Natural killer cell treated with Interleukin-12 subunit alpha and Interleukin-12 subunit beta and Interleukin-15 and Interleukin-18, amount 100 ng/mL, for 72 hours (primary cell): Measurements from ENCODE around the gene MPHOSPH6. TPM values are rescaled to one million over a fixed set of nuclear protein-coding genes. Genes with fewer than 3 reads are reported as not detected.
"Not testable (repeated sequence)": the region's sequence is repeated elsewhere in the genome, so short reads cannot be mapped to it uniquely, and the experiment has no call there.

ENCODE experiments used
- ATAC-seq, 2 donors: fragments of 150-1000 bp; cut with Tn5 transposase in 1 of 2; sonication (Bioruptor Pico), chemical (Tn5 transposase) in 1 of 2; 2 replicates each; pipeline ENCODE4 v1.10.0; 2021
- DNase-seq: peaks from one replicate; pipeline ENCODE4 v3.0.0; 2022; ENCODE audit warnings: low spot score
- H3K27ac Mint-ChIP-seq, 2 donors: 1 replicate in 1 of 2; 2 replicates in 1 of 2; pipeline ENCODE4 v1.8.0; 2022; ENCODE audit warnings: mixed read lengths in 2 of 2, mild to moderate bottlenecking in 1 of 2, moderate library complexity in 1 of 2
- H3K27me3 Mint-ChIP-seq, 2 donors: 1 replicate in 1 of 2; 2 replicates in 1 of 2; pipeline ENCODE4 v1.8.0; 2022; ENCODE audit warnings: mixed read lengths in 2 of 2
- H3K36me3 Mint-ChIP-seq: one replicate; pipeline ENCODE4 v1.8.0; 2022; ENCODE audit warnings: mixed read lengths
- H3K4me1 Mint-ChIP-seq, 2 donors: 1 replicate in 1 of 2; 2 replicates in 1 of 2; pipeline ENCODE4 v1.8.0; 2022; ENCODE audit warnings: low read depth in 2 of 2, mixed read lengths in 2 of 2, mild to moderate bottlenecking in 1 of 2
- H3K4me3 Mint-ChIP-seq: one replicate; pipeline ENCODE4 v1.8.0; 2022; ENCODE audit warnings: mixed read lengths
- H3K9me3 Mint-ChIP-seq: 2 replicates; pipeline ENCODE4 v1.8.0; 2022; ENCODE audit warnings: mixed read lengths
- total RNA-seq, 2 donors: library from RNA; stranded (reverse); gene quantifications; one replicate each; pipeline ENCODE4 v1.2.3, GENCODE V29; 2022

Gene MPHOSPH6
- total RNA-seq, 2 donors from 2014 or later = 38.2 to 44.5 TPM

GRCh38 chr16:82152641-82153112 lies 17.3 kb downstream of the MPHOSPH6 start:
- H3K27ac Mint-ChIP-seq = peak overlapping the region in 1 of 2 donors; percentile 66
- H3K36me3 Mint-ChIP-seq = peaks cover 15% of the 10 kb centered on the region
- no peak for ATAC-seq
- H3K9me3 Mint-ChIP-seq = no peaks in the 10 kb centered on the region
- no peaks in the 10 kb centered on the region for H3K27me3 Mint-ChIP-seq
- DNase-seq = no peak
- H3K4me1 Mint-ChIP-seq = peaks cover 5 to 7% of the 10 kb centered on the region in 2 donors
- no peak overlapping the region for H3K4me3 Mint-ChIP-seq

- Mint-ChIP-seq H3K27me3 (no peaks in the 10 kb centered on the region), H3K4me3 (no peak overlapping the region), H3K9me3 (no peaks in the 10 kb centered on the region), H3K4me1 (peaks cover under 1 to 2% of the 10 kb centered on the region in 2 donors), H3K36me3 (peaks cover 16% of the 10 kb centered on the region), H3K27ac (no peak overlapping the region)
- DNase-seq (no peak), ATAC-seq (no peak)
These were observed 17.8 kb downstream of the MPHOSPH6 start for GRCh38 chr16:82152196-82152595.

- Mint-ChIP-seq H3K27me3 (no peaks in the 10 kb centered on the region), H3K9me3 (no peaks in the 10 kb centered on the region), H3K27ac (no peak overlapping the region), H3K4me3 (no peak overlapping the region), H3K4me1 (no peaks in the 10 kb centered on the region), H3K36me3 (peaks cover 24% of the 10 kb centered on the region)
- ATAC-seq = no peak
- no peak for DNase-seq
These were observed 19.5 kb downstream of the MPHOSPH6 start for GRCh38 chr16:82150549-82150948.

GRCh38 chr16:82149536-82149935 lies 20.5 kb downstream of the MPHOSPH6 start:
- Mint-ChIP-seq H3K9me3 (no peaks in the 10 kb centered on the region), H3K36me3 (peaks cover 27% of the 10 kb centered on the region), H3K27me3 (no peaks in the 10 kb centered on the region), H3K27ac (no peak overlapping the region), H3K4me3 (no peak overlapping the region), H3K4me1 (no peaks in the 10 kb centered on the region)
- no peak for ATAC-seq
- DNase-seq = no peak

GRCh38 chr16:82147546-82147945 lies 22.5 kb downstream of the MPHOSPH6 start:
- Mint-ChIP-seq H3K27ac (no peak overlapping the region), H3K36me3 (peaks cover 26% of the 10 kb centered on the region)
- no peak for DNase-seq

GRCh38 chr16:82146957-82147356 lies 23.1 kb downstream of the MPHOSPH6 start:
- no peak overlapping the region for H3K4me3 Mint-ChIP-seq
- peaks cover under 1% of the 10 kb centered on the region for H3K9me3 Mint-ChIP-seq
- no peak for DNase-seq
- ATAC-seq = no peak
- H3K36me3 Mint-ChIP-seq = peaks cover 26% of the 10 kb centered on the region
- no peak overlapping the region for H3K27ac Mint-ChIP-seq
- H3K4me1 Mint-ChIP-seq = peaks cover 0 to 5% of the 10 kb centered on the region in 2 donors
- no peaks in the 10 kb centered on the region for H3K27me3 Mint-ChIP-seq

More at GRCh38 chr16:82147546-82147945, 22.5 kb downstream of the MPHOSPH6 start:
- no peaks in the 10 kb centered on the region for H3K9me3 Mint-ChIP-seq
- H3K4me3 Mint-ChIP-seq = no peak overlapping the region
- no peak for ATAC-seq
- H3K4me1 Mint-ChIP-seq = peaks cover 0 to 5% of the 10 kb centered on the region in 2 donors
- no peaks in the 10 kb centered on the region for H3K27me3 Mint-ChIP-seq

GRCh38 chr16:82146556-82146955 lies 23.5 kb downstream of the MPHOSPH6 start:
- H3K27me3 Mint-ChIP-seq = no peaks in the 10 kb centered on the region
- H3K4me3 Mint-ChIP-seq = no peak overlapping the region
- H3K9me3 Mint-ChIP-seq = peaks cover 3% of the 10 kb centered on the region
- peaks cover 26% of the 10 kb centered on the region for H3K36me3 Mint-ChIP-seq
- DNase-seq = no peak
- H3K4me1 Mint-ChIP-seq = peaks cover 0 to 5% of the 10 kb centered on the region in 2 donors
- ATAC-seq = no peak
- H3K27ac Mint-ChIP-seq = no peak overlapping the region

GRCh38 chr16:82139286-82139571 lies 30.8 kb downstream of the MPHOSPH6 start:
- not testable (repeated sequence) for H3K9me3 Mint-ChIP-seq, H3K27me3 Mint-ChIP-seq, DNase-seq, ATAC-seq, H3K27ac Mint-ChIP-seq, H3K4me1 Mint-ChIP-seq
- Mint-ChIP-seq H3K36me3 (peaks cover 10% of the 10 kb centered on the region), H3K4me3 (peak overlapping the region; percentile 47)

GRCh38 chr16:82138478-82139285 lies 31.3 kb downstream of the MPHOSPH6 start:
- no peaks in the 10 kb centered on the region for H3K27me3 Mint-ChIP-seq
- DNase-seq = no peak
- no peak overlapping the region for H3K27ac Mint-ChIP-seq
- peak overlapping the region; percentile 47 for H3K4me3 Mint-ChIP-seq
- peaks cover 7 to 8% of the 10 kb centered on the region in 2 donors for H3K4me1 Mint-ChIP-seq
- H3K9me3 Mint-ChIP-seq = peaks cover 3% of the 10 kb centered on the region
- ATAC-seq = no peak
- H3K36me3 Mint-ChIP-seq = peaks cover 10% of the 10 kb centered on the region

GRCh38 chr16:82137822-82138167 lies 32.2 kb downstream of the MPHOSPH6 start:
- DNase-seq (no peak), ATAC-seq (no peak)
- peaks cover 3% of the 10 kb centered on the region for H3K9me3 Mint-ChIP-seq
- no peak overlapping the region for H3K27ac Mint-ChIP-seq
- no peaks in the 10 kb centered on the region for H3K27me3 Mint-ChIP-seq
- peaks cover 6% of the 10 kb centered on the region for H3K36me3 Mint-ChIP-seq
- no peak overlapping the region for H3K4me3 Mint-ChIP-seq
- H3K4me1 Mint-ChIP-seq = peaks cover 6 to 9% of the 10 kb centered on the region in 2 donors

- Mint-ChIP-seq H3K4me1 (peaks cover 6 to 9% of the 10 kb centered on the region in 2 donors), H3K27ac (no peak overlapping the region), H3K4me3 (no peak overlapping the region), H3K27me3 (no peaks in the 10 kb centered on the region), H3K9me3 (peaks cover 3% of the 10 kb centered on the region), H3K36me3 (peaks cover 6% of the 10 kb centered on the region)
- ATAC-seq (no peak), DNase-seq (no peak)
These were observed 32.8 kb downstream of the MPHOSPH6 start for GRCh38 chr16:82136956-82137821.

GRCh38 chr16:82135844-82136243 lies 34.2 kb downstream of the MPHOSPH6 start:
- Mint-ChIP-seq H3K36me3 (peaks cover 6% of the 10 kb centered on the region), H3K27ac (no peak overlapping the region), H3K4me3 (no peak overlapping the region), H3K9me3 (no peaks in the 10 kb centered on the region), H3K27me3 (no peaks in the 10 kb centered on the region), H3K4me1 (peaks cover 6 to 9% of the 10 kb centered on the region in 2 donors)
- no peak for ATAC-seq
- DNase-seq = no peak

GRCh38 chr16:82134846-82135245 lies 35.2 kb downstream of the MPHOSPH6 start:
- ATAC-seq = no peak

GRCh38 chr16:82133798-82134197 lies 36.2 kb downstream of the MPHOSPH6 start:
- H3K4me3 Mint-ChIP-seq = peak overlapping the region; percentile 56
- H3K9me3 Mint-ChIP-seq = no peaks in the 10 kb centered on the region
- no peak for DNase-seq
- peaks cover 6 to 9% of the 10 kb centered on the region in 2 donors for H3K4me1 Mint-ChIP-seq
- ATAC-seq = no peak
- H3K36me3 Mint-ChIP-seq = peaks cover 2% of the 10 kb centered on the region
- H3K27ac Mint-ChIP-seq = no peak overlapping the region
- no peaks in the 10 kb centered on the region for H3K27me3 Mint-ChIP-seq

More at GRCh38 chr16:82134846-82135245, 35.2 kb downstream of the MPHOSPH6 start:
- Mint-ChIP-seq H3K9me3 (no peaks in the 10 kb centered on the region), H3K4me3 (no peak overlapping the region), H3K27me3 (no peaks in the 10 kb centered on the region), H3K27ac (no peak overlapping the region), H3K4me1 (peaks cover 6 to 9% of the 10 kb centered on the region in 2 donors), H3K36me3 (peaks cover 6% of the 10 kb centered on the region)
- no peak for DNase-seq
